ENCODE results near the gene DOCK4.

DNA sequence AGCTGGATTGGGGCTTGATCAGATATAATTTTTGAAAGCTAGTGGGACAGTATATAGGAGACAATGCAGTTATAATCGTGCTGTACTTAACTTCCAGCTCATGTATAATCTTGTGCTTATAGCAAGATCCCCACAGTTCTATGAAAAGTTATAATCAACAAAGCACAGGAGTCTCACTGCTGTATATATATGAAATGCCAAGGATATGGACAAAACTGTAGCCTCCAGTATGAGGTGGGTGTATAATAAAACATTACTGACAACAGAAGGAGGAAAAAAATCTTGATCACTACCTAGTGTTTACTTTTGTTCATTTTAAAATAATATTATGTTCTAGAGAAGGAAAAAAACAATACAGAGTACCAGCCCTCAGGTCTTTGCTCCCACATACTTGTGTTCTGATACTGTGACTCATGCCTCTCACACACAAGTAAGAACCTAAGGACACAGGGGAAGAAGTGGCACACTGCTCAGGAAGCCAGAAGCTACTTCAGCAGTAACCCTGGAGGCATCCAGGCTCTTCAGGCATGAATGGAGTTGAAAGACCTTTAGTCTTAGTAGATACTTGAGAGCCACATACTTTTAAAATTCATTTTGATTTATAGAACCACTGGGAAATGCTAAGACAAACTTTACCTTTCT, 378.2 kb downstream of the DOCK4 start:
- TF ChIP-seq, protein P1, sequence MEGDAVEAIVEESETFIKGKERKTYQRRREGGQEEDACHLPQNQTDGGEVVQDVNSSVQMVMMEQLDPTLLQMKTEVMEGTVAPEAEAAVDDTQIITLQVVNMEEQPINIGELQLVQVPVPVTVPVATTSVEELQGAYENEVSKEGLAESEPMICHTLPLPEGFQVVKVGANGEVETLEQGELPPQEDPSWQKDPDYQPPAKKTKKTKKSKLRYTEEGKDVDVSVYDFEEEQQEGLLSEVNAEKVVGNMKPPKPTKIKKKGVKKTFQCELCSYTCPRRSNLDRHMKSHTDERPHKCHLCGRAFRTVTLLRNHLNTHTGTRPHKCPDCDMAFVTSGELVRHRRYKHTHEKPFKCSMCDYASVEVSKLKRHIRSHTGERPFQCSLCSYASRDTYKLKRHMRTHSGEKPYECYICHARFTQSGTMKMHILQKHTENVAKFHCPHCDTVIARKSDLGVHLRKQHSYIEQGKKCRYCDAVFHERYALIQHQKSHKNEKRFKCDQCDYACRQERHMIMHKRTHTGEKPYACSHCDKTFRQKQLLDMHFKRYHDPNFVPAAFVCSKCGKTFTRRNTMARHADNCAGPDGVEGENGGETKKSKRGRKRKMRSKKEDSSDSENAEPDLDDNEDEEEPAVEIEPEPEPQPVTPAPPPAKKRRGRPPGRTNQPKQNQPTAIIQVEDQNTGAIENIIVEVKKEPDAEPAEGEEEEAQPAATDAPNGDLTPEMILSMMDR (IDR thresholded peaks at IDR 0.05): no peak
- no peak for TF ChIP-seq POLR2A (IDR thresholded peaks at IDR 0.05)
